Measurements from ENCODE around the gene RASL12. TPM values are rescaled to one million over a fixed set of nuclear protein-coding genes. Genes with fewer than 3 reads are reported as not detected.
"Not testable (repeated sequence)": the region's sequence is repeated elsewhere in the genome, so short reads cannot be mapped to it uniquely, and the experiment has no call there.

The RASL12 gene
- total RNA-seq, 1 donor, result 0.36 TPM

GRCh38 chr15:65095011-65095746 is 27.4 kb upstream of the RASL12 start:
- Histone ChIP-seq H4K20me1 (ENCODE audit: insufficient read depth, low read length) (no peaks in the 10 kb centered on the region), H3K27ac (ENCODE audit: low read depth, low read length) (no peak overlapping the region), H3K27me3 (ENCODE audit: insufficient read depth, low read length) (no peaks in the 10 kb centered on the region), H3K79me2 (ENCODE audit: insufficient read depth, low read length) (no peaks in the 10 kb centered on the region), H3K4me2 (ENCODE audit: insufficient read depth, low read length) (no peak overlapping the region), H3K36me3 (ENCODE audit: insufficient read depth, low read length) (peaks cover 28% of the 10 kb centered on the region), H3K4me3 (ENCODE audit: insufficient read depth, low read length) (no peak overlapping the region), H3K4me1 (ENCODE audit: insufficient read depth, low read length) (no peaks in the 10 kb centered on the region), H3K9me3 (ENCODE audit: low read depth, low read length) (no peaks in the 10 kb centered on the region), H2AFZ (ENCODE audit: low read length) (no peak overlapping the region)
- DNase-seq (ENCODE audit: insufficient read length, low spot score, missing footprints), result peak; percentile 68
- TF ChIP-seq CTCF (IDR thresholded peaks at IDR 0.05; ENCODE audit: extremely low read depth, low read depth, low read length), result no peak

- Histone ChIP-seq H3K36me3 (ENCODE audit: insufficient read depth, low read length) (peaks cover 24% of the 10 kb centered on the region), H3K27ac (ENCODE audit: low read depth, low read length) (no peak overlapping the region), H3K4me2 (ENCODE audit: insufficient read depth, low read length) (no peak overlapping the region), H3K4me1 (ENCODE audit: insufficient read depth, low read length) (no peaks in the 10 kb centered on the region), H3K9me3 (ENCODE audit: low read depth, low read length) (no peaks in the 10 kb centered on the region), H3K27me3 (ENCODE audit: insufficient read depth, low read length) (no peaks in the 10 kb centered on the region), H4K20me1 (ENCODE audit: insufficient read depth, low read length) (no peaks in the 10 kb centered on the region), H3K79me2 (ENCODE audit: insufficient read depth, low read length) (no peaks in the 10 kb centered on the region), H3K4me3 (ENCODE audit: insufficient read depth, low read length) (no peak overlapping the region), H2AFZ (ENCODE audit: low read length) (no peak overlapping the region)
- peak; percentile 76 for DNase-seq (ENCODE audit: insufficient read length, low spot score, missing footprints)
- no peak for TF ChIP-seq CTCF (IDR thresholded peaks at IDR 0.05; ENCODE audit: extremely low read depth, low read depth, low read length)
Observed at GRCh38 chr15:65094294-65094995, 26.7 kb upstream of the RASL12 start.

- H3K79me2 ChIP-seq (ENCODE audit: insufficient read depth, low read length); H3K4me2 ChIP-seq (ENCODE audit: insufficient read depth, low read length); H3K27me3 ChIP-seq (ENCODE audit: insufficient read depth, low read length); H3K9me3 ChIP-seq (ENCODE audit: low read depth, low read length); H2AFZ ChIP-seq (ENCODE audit: low read length); DNase-seq (ENCODE audit: insufficient read length, low spot score, missing footprints); H3K4me3 ChIP-seq (ENCODE audit: insufficient read depth, low read length); H4K20me1 ChIP-seq (ENCODE audit: insufficient read depth, low read length); H3K4me1 ChIP-seq (ENCODE audit: insufficient read depth, low read length); H3K27ac ChIP-seq (ENCODE audit: low read depth, low read length): not testable (repeated sequence)
- peaks cover 17% of the 10 kb centered on the region for H3K36me3 ChIP-seq (ENCODE audit: insufficient read depth, low read length)
Observed at GRCh38 chr15:65093793-65094170, 26.0 kb upstream of the RASL12 start.

GRCh38 chr15:65092911-65093792 is 25.4 kb upstream of the RASL12 start:
- no peak for TF ChIP-seq CTCF (IDR thresholded peaks at IDR 0.05; ENCODE audit: extremely low read depth, low read depth, low read length)

More at GRCh38 chr15:65092911-65093792, 25.4 kb upstream of the RASL12 start:
- H3K4me1 ChIP-seq (ENCODE audit: insufficient read depth, low read length), result no peaks in the 10 kb centered on the region
- no peaks in the 10 kb centered on the region for H3K27me3 ChIP-seq (ENCODE audit: insufficient read depth, low read length)
- H3K79me2 ChIP-seq (ENCODE audit: insufficient read depth, low read length), result no peaks in the 10 kb centered on the region
- H2AFZ ChIP-seq (ENCODE audit: low read length), result no peak overlapping the region
- no peak overlapping the region for H3K27ac ChIP-seq (ENCODE audit: low read depth, low read length)
- DNase-seq (ENCODE audit: insufficient read length, low spot score, missing footprints), result peak; percentile 73
- no peaks in the 10 kb centered on the region for H4K20me1 ChIP-seq (ENCODE audit: insufficient read depth, low read length)
- H3K9me3 ChIP-seq (ENCODE audit: low read depth, low read length), result no peaks in the 10 kb centered on the region
- H3K4me2 ChIP-seq (ENCODE audit: insufficient read depth, low read length), result no peak overlapping the region
- H3K36me3 ChIP-seq (ENCODE audit: insufficient read depth, low read length), result peaks cover 11% of the 10 kb centered on the region
- no peak overlapping the region for H3K4me3 ChIP-seq (ENCODE audit: insufficient read depth, low read length)
